ENCODE results near the gene ZNF845.

- no peak for TF ChIP-seq CTCF (conservative IDR thresholded peaks at IDR 0.05; ENCODE audit: low read length)
- no peak for TF ChIP-seq EZH2phosphoT487 (IDR thresholded peaks at IDR 0.05; ENCODE audit: borderline replicate concordance, low read depth, low read length)
Observed at GRCh38 chr19:53333463-53334449, at the start of gene ZNF845.
